Mesenchymal stem cell (in vitro differentiated cells and primary cell): ENCODE measurements around the gene COG7. TPM values are rescaled to one million over a fixed set of nuclear protein-coding genes. Genes with fewer than 3 reads are reported as not detected.

Experiments used
- DNase-seq: peaks from one replicate; pipeline ENCODE4 v3.0.0-alpha.2; 2013
- H2AFZ ChIP-seq: one replicate; pipeline ENCODE4 v1.6.1; 2013; ENCODE audit warnings: low read depth, mild to moderate bottlenecking, control low read depth, inconsistent platforms, low read length, moderate library complexity
- H2AK5ac ChIP-seq: 2 replicates; pipeline ENCODE4 v1.6.1; 2013; ENCODE audit warnings: low read length, moderate library complexity, mild to moderate bottlenecking, inconsistent platforms; ENCODE audit not compliant: severe bottlenecking
- H2BK120ac ChIP-seq: one replicate; pipeline ENCODE4 v1.6.1; 2013; ENCODE audit warnings: low read depth, mild to moderate bottlenecking, inconsistent platforms, low read length, moderate library complexity
- H2BK12ac ChIP-seq, 2 experiments: one replicate each; pipeline ENCODE4 v1.6.1; 2013; ENCODE audit warnings: inconsistent platforms in 2 of 2, low read length in 2 of 2, mild to moderate bottlenecking in 2 of 2, moderate library complexity in 2 of 2, control low read depth in 1 of 2
- H2BK15ac ChIP-seq: one replicate; pipeline ENCODE4 v1.6.1; 2013; ENCODE audit warnings: mild to moderate bottlenecking, low read depth, inconsistent platforms; ENCODE audit not compliant: poor library complexity, severe bottlenecking
- H2BK5ac ChIP-seq: 2 replicates; pipeline ENCODE4 v1.6.1; 2013; ENCODE audit warnings: low read depth, mild to moderate bottlenecking, low read length, control low read depth, inconsistent platforms; ENCODE audit not compliant: poor library complexity, severe bottlenecking
- H3K14ac ChIP-seq, 2 experiments: one replicate each; pipeline ENCODE4 v1.6.1; 2013; ENCODE audit warnings: inconsistent platforms in 2 of 2, low read length in 2 of 2, control low read depth in 1 of 2, mild to moderate bottlenecking in 1 of 2, moderate library complexity in 1 of 2
- H3K18ac ChIP-seq, 2 experiments: one replicate each; pipeline ENCODE4 v1.6.1; 2013; ENCODE audit warnings: inconsistent platforms in 2 of 2, low read length in 2 of 2, control low read depth in 1 of 2, low read depth in 1 of 2, mild to moderate bottlenecking in 1 of 2
- H3K23ac ChIP-seq, 2 experiments: one replicate each; pipeline ENCODE4 v1.6.1; 2013; ENCODE audit warnings: inconsistent platforms in 2 of 2, low read length in 2 of 2, mild to moderate bottlenecking in 2 of 2, moderate library complexity in 2 of 2, control low read depth in 1 of 2
- H3K27ac ChIP-seq: 2 replicates; pipeline ENCODE4 v1.5.1; 2013; ENCODE audit warnings: mild to moderate bottlenecking, moderate library complexity, low read length, control low read depth, inconsistent platforms; ENCODE audit not compliant: poor library complexity, severe bottlenecking
- H3K27me3 ChIP-seq, 2 experiments: 2 replicates each; pipeline versions ENCODE4 v1.6.1 to v1.7.0; 2013; ENCODE audit warnings: low read length in 2 of 2, mild to moderate bottlenecking in 2 of 2, moderate library complexity in 2 of 2, control low read depth in 1 of 2, inconsistent platforms in 1 of 2; ENCODE audit not compliant: control insufficient read depth in 1 of 2, insufficient read depth in 1 of 2
- H3K36me3 ChIP-seq, 2 experiments: 2 replicates each; pipeline versions ENCODE4 v1.6.1 to v1.7.0; 2013; ENCODE audit warnings: low read length in 2 of 2, control low read depth in 1 of 2, inconsistent platforms in 1 of 2, low read depth in 1 of 2, mild to moderate bottlenecking in 1 of 2; ENCODE audit not compliant: insufficient read depth in 2 of 2, control insufficient read depth in 1 of 2
- H3K4ac ChIP-seq, 2 experiments: one replicate each; pipeline ENCODE4 v1.6.1; 2013; ENCODE audit warnings: inconsistent platforms in 2 of 2, low read length in 2 of 2, mild to moderate bottlenecking in 2 of 2, moderate library complexity in 2 of 2, control low read depth in 1 of 2, low read depth in 1 of 2
- H3K4me1 ChIP-seq: 2 replicates; pipeline ENCODE4 v1.6.1; 2013; ENCODE audit warnings: low read depth, low read length, control low read depth; ENCODE audit not compliant: control insufficient read depth, insufficient read depth
- H3K4me2 ChIP-seq: 2 replicates; pipeline ENCODE4 v1.6.1; 2013; ENCODE audit warnings: low read length, mild to moderate bottlenecking, inconsistent platforms; ENCODE audit not compliant: poor library complexity, severe bottlenecking
- H3K4me3 ChIP-seq, 2 experiments: 2 replicates each; pipeline versions ENCODE4 v1.5.1 to v1.7.0; 2013; ENCODE audit warnings: low read length in 2 of 2, mild to moderate bottlenecking in 2 of 2, control low read depth in 1 of 2, low read depth in 1 of 2; ENCODE audit not compliant: insufficient read depth in 1 of 2
- H3K79me1 ChIP-seq: replicated peaks from 2 replicates; pipeline ENCODE4 v1.6.1; 2013; ENCODE audit warnings: mild to moderate bottlenecking, control low read depth, low read length, inconsistent platforms; ENCODE audit not compliant: poor library complexity, severe bottlenecking
- H3K9ac ChIP-seq: 2 replicates; pipeline ENCODE4 v1.7.0; 2013; ENCODE audit warnings: mild to moderate bottlenecking, low read length, moderate library complexity
- H3K9me3 ChIP-seq: 2 replicates; pipeline ENCODE4 v1.7.0; 2013; ENCODE audit warnings: mild to moderate bottlenecking, low read length; ENCODE audit not compliant: control insufficient read depth
- H4K8ac ChIP-seq: one replicate; pipeline ENCODE4 v1.6.1; 2013; ENCODE audit warnings: inconsistent platforms, mild to moderate bottlenecking, low read length, moderate library complexity
- H4K91ac ChIP-seq: one replicate; pipeline ENCODE4 v1.6.1; 2013; ENCODE audit warnings: mild to moderate bottlenecking, low read length, inconsistent platforms
- WGBS: methylation state at CpG from one replicate; pipeline ENCODE4 v1.1.7; 2013; ENCODE audit warnings: mixed read lengths; 5-methylcytosine and 5-hydroxymethylcytosine counted together
- small RNA-seq: library from polyadenylated mRNA; stranded (forward); fragments of <200 nt; extraction: miRNeasy Mini kit (QIAGEN cat#:217004); gene quantifications from one replicate; pipeline ENCODE3, GENCODE V24; 2013; ENCODE audit warnings: low read depth

Gene COG7

GRCh38 chr16:23342083-23342640, 110.8 kb downstream of the COG7 start:
- H4K8ac ChIP-seq: no peak overlapping the region
- no peak overlapping the region for H3K23ac ChIP-seq
- H3K14ac ChIP-seq: no peak overlapping the region
- no peak overlapping the region for H2BK12ac ChIP-seq
- 62% methylated on average over 5 of the region's 5 CpGs for WGBS
- no peak overlapping the region for H3K18ac ChIP-seq
- no peak overlapping the region for H3K9ac ChIP-seq
- H3K4me3 ChIP-seq: no peak overlapping the region
- no peak overlapping the region for H2AFZ ChIP-seq
- H2AK5ac ChIP-seq: no peak overlapping the region
- peaks cover 5% of the 10 kb centered on the region for H3K9me3 ChIP-seq
- H3K27ac ChIP-seq: no peak overlapping the region
- no peaks in the 10 kb centered on the region for H3K36me3 ChIP-seq
- H3K27me3 ChIP-seq: peaks cover 0 to 9% of the 10 kb centered on the region in 2 experiments
- H2BK5ac ChIP-seq: no peak overlapping the region
- H3K4me1 ChIP-seq: no peaks in the 10 kb centered on the region
- H2BK120ac ChIP-seq: no peak overlapping the region
- H4K91ac ChIP-seq: no peak overlapping the region
- no peak overlapping the region for H3K4ac ChIP-seq
- no peaks in the 10 kb centered on the region for H3K79me1 ChIP-seq
- H2BK15ac ChIP-seq: no peak overlapping the region
- no peak for DNase-seq
- H3K4me2 ChIP-seq: no peak overlapping the region

GRCh38 chr16:23339787-23340186, 113.2 kb downstream of the COG7 start:
- Histone ChIP-seq H3K27ac (no peak overlapping the region), H3K4me1 (no peaks in the 10 kb centered on the region), H2AK5ac (no peak overlapping the region), H2BK120ac (no peak overlapping the region), H3K14ac (no peak overlapping the region), H3K4me3 (no peak overlapping the region), H2AFZ (no peak overlapping the region), H3K9ac (no peak overlapping the region), H3K9me3 (peaks cover 5% of the 10 kb centered on the region), H2BK5ac (no peak overlapping the region), H3K4me2 (no peak overlapping the region), H3K18ac (no peak overlapping the region), H3K27me3 (peaks cover 0 to under 1% of the 10 kb centered on the region in 2 experiments), H3K79me1 (no peaks in the 10 kb centered on the region), H4K8ac (no peak overlapping the region), H2BK15ac (no peak overlapping the region), H2BK12ac (no peak overlapping the region), H3K23ac (no peak overlapping the region), H3K36me3 (no peaks in the 10 kb centered on the region), H3K4ac (no peak overlapping the region), H4K91ac (no peak overlapping the region)
- DNase-seq: no peak
- WGBS: 100% methylated on average over 2 of the region's 3 CpGs

Small RNAs within 50 kb of the gene (small RNA-seq; reads per million reads assigned to genes)
- gene RF00072: not detected
